Central memory CD4-positive, alpha-beta T cell (primary cell): ENCODE results near the gene UNC80.

Experiments
- DNase-seq: peaks from one replicate; pipeline ENCODE4 v3.0.0; 2022

UNC80 gene

DNA sequence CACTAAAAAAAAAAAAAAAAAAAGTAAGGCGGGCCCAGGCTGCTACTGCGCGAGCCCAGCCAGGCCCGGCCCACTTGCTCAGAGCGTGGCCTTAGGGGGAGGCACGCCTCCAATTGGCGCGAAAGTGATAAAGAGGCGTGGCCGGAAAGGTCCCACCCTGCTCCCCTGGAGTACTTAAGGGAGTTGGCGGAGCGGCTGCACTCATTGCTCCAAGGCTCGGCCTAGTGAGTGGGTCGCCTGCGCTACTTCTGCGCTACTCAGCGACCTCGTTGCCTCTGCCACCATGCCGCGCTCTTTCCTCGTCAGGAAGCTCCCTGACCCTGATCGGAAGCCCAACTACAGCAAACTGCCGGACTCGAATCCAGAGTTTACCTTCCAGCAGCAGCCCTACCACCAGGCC lies 36.9 kb downstream of the UNC80 start:
- DNase-seq = no peak

DNA sequence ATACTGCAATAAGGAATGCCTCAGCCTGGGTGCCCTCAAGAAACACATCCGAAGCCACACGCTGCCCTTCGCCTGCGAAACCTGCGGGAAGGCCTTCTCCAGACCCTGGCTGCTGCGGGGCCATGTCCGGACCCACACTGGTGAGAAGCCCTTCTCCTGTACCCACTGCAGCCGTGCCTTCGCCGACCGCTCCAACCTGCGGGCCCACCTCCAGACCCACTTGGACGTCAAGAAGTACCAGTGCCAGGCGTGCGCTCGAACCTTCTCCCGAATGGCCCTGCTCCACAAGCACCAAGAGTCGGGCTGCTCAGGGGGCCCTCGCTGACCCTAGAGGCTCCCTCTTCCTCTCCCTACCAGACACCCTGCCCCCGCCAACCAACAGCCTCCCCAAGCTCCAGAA lies 37.6 kb downstream of the UNC80 start:
- no peak for DNase-seq

DNA sequence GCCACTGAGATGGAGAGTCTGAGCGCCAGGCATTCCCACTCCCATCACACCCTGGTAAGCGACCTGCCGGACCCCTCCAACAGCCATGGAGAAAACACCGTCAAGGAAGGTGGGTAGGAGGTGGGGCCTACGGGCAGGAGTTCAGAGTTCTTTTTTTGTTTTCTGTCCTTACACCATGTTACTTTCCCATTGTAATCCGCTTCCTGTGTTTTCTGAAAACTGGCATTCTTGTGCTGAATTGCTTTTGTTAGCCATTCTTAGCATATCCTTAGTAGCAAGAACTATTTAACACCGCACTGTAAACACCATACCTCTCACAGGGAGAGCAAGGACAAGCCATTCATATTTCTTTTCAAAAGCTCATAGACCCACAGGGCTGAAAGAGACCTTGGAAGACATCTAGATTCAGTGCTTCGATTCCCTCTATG lies 46.2 kb downstream of the UNC80 start:
- no peak for DNase-seq

- DNase-seq = no peak
Observed at GRCh38 chr2:209818939-209819338, 47.3 kb downstream of the UNC80 start.

DNA sequence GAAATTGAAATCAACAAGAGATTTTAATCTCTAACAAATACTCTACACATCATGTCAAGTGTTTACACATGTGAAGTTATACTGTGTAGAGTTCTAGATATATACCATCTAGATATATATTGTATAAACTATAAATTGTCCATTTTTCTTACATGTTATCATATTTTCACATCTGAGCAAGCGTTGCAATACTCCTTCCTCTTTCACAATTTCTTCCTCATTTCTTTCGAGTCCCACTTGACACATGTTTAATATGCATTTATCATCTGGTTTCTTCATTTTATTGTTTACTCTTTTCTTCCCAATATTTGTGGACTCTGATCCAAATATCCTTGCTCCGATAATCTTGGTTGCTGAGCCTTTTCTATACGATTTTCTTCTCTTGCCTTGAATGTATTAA lies 50.2 kb downstream of the UNC80 start:
- no peak for DNase-seq

GRCh38 chr2:209823484-209823883 lies 51.9 kb downstream of the UNC80 start:
- no peak for DNase-seq

- DNase-seq = no peak
Observed at GRCh38 chr2:209824391-209824790, 52.8 kb downstream of the UNC80 start.

DNA sequence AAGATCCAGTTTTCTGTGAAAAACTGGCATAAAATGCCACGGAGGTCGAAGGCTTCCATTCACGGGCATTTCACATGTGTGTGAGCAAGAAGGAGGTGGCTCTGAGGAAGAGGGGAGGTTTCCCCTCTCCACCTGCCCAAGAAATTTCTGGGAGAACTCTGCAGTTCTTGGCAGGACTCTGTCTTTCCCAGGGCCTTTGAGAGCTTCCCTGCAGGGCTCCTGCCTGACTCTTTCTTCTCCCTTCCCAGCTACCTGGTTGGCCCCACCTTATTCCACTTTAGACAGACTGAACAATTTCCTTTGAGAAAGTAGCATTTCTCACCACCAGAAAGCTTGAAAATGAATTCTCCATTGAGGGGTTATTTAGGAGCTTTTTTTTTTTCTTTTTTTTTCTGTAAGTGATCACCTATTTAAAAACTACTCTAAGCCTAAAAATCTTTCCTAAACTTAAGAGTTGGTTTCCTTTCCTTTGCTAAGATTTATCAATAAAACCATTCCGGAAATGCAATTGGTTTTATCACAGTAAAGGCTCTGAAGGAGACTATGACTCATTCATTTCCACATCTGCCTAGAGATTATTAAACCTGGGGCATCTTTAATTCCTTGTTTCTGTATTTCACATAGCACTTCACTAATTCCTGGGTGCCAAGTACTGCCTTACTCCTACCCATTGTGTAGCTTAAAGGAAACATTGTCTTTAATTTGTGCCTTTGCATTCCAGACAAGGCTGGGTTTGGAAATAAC lies 59.3 kb downstream of the UNC80 start:
- no peak for DNase-seq

DNA sequence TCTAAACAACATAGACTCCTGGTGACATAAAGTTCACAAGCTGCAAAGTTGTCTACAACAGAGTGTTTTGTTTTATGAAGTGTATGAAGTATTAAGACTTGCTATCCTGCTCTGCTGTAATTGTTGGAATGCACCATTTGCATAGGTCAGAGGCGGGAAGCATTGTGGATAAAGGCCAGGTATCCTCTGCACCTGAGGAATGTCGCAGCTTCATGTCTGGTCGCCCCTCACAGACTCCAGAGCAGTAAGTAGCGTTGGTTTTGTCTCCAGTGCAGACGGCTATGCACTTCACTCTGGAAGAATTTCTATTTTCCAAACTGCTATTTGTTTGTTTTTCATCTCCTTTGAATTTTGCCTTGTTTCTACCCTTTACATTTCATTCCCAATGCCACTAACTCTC lies 63.1 kb downstream of the UNC80 start:
- no peak for DNase-seq

- DNase-seq = no peak
Observed at GRCh38 chr2:209840434-209840833, 68.8 kb downstream of the UNC80 start.

GRCh38 chr2:209845666-209846065 lies 74.0 kb downstream of the UNC80 start:
- no peak for DNase-seq

GRCh38 chr2:209864716-209865295 lies 93.2 kb downstream of the UNC80 start:
- no peak for DNase-seq

DNA sequence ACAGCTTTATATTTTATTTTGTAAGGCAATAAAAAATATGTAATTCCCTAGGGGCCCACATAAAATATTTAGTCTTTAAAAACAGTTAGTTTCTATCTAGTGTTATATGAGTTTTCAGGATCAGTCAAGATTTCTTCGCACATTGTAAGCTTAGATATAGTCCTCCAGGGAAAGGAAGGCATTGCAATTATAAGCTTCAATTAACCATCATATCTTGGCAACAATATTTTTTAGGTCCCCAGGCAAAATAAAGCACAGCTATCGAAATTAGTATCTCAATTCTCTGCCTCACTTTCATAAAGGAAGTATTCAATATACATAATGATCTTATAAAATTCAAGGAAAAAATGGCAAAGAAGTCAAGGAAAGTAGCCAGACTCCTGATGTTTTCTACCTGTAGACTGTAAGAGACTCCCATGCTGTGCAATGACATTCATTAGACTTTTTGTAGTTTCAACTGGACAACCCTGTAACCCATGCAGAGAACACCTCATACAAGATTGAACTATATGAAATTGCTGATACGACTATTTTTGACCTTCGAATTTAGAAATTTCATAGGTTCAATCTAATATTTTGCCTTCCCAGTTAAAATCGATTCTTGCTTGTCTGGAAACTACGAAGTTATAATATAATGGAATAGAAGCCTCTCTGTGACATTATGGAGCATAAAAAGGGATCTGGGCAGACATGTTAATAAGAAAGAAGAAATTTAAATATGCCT lies 96.8 kb downstream of the UNC80 start:
- no peak for DNase-seq

DNA sequence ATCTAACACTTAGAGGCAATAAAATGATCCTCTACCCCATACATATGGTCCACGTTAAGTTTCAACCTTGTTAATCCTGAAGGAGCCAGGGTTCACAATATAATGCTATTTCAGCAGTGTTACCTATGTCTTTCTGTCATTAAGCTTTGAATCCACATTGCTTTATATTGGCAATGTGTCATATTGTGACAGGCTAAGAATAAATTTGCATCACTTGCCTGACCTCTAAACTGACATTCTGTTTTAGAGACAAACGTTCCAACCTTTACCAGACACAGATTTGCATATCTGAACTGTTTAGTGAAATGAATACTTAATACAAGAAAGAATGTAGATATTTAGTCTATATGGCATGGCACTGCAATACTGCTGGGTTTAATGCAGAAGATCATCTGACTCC lies 98.4 kb downstream of the UNC80 start:
- no peak for DNase-seq

DNA sequence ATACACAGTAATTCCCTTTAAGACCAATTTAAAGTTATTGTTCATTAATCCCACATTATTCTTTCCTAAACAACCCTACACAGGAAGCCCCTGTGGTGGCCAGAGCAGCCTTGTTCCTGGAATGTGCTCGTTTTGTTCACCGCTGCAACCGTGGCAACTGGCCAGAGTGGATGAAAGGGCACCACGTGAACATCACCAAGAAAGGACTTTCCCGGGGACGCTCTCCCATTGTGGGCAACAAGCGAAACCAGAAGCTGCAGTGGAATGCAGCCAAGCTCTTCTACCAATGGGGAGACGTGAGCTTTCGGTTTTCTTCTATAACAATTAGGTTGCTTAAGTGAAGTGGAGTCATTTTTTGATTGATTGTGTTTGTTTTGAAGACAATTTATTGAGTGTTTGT lies 101.0 kb downstream of the UNC80 start:
- no peak for DNase-seq

DNA sequence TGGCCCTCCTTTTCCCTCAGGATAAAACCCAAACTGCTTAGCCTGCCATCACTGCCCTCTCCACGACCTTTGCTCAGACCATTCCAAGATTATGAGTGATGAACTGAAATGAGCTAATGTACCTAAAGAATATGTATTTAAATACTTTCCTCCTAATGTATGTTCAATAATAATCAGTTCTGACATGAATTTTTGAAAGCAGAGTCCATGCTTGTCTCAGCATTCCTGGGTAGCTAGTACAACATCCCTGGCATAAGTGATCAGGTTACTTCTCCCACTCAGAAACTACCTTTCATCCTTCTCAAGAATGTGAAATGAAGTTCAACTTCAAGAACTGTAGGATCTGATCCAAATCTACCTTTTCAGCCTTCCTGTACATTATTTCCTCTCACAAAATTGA lies 103.6 kb downstream of the UNC80 start:
- DNase-seq = no peak

- no peak for DNase-seq
Observed at GRCh38 chr2:209876211-209876610, 104.6 kb downstream of the UNC80 start.

GRCh38 chr2:209878701-209879100 lies 107.1 kb downstream of the UNC80 start:
- DNase-seq = no peak

GRCh38 chr2:209900638-209901037 lies 129.0 kb downstream of the UNC80 start:
- DNase-seq = no peak

DNA sequence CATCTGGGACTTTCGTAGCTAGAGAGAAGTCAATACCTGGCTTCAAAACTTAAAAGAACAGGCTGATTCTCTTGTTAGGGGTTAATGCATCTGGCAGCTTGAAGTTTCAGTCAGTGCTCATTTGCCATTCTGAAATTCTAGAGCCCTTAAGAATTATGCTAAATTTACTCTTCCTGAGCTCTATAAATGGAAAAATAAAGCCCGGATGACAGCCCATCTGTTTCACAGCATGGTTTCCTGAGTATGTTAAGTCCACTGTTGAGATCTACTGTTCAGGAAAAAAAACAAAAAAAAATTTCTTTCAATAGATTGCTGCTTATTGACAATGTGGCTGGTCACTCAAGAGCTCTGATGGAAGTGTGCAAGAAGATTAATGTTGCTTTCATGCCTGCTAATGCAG lies 129.5 kb downstream of the UNC80 start:
- DNase-seq = no peak

DNA sequence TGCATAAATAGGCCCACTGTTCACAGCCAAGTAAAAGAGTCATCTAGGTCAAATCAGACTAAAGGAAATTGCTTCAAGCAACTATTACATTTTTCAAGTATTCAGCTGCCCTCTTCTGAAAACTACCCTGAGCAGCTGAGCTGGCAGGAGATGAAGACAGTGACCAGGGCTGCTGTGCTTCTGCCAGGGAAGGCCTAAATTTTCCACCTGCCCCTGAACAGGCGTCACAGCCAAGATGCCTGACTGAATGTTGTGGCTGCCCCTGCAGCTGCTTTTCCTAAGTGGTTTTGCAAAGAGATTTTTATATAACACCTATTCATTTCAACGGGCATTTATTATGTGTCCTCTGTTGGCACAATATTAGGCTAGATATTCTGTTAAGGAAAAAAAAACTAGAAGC lies 134.1 kb downstream of the UNC80 start:
- no peak for DNase-seq

GRCh38 chr2:209907746-209908145 lies 136.1 kb downstream of the UNC80 start:
- no peak for DNase-seq

DNA sequence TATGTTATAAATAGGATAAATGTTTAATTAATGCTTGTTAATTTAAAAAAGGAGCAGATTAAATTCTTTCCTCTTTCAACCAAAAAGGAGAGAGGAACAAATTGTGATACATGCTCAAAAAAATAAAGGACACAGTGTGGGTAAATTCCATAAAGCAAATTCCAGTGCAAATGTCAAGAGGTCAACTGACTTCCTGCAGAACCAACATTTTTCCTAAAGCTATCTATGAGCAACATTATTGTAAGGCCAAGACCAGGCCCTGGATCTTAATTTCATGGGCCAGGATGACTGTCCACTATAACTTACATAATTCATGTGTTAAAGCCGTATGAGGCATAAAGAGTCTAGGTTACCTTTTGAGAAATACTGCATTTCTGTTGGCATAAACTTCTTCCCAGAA lies 136.9 kb downstream of the UNC80 start:
- DNase-seq = no peak

- no peak for DNase-seq
Observed at GRCh38 chr2:209911486-209911885, 139.9 kb downstream of the UNC80 start.
